WI38 (cell line): ENCODE measurements around the gene DND1.
"Not testable (repeated sequence)": the region's sequence is repeated elsewhere in the genome, so short reads cannot be mapped to it uniquely, and the experiment has no call there.

Experiments used
- H3K4me3 ChIP-seq: 2 replicates; pipeline ENCODE4 v1.5.1; 2011; ENCODE audit warnings: low read depth, mild to moderate bottlenecking, control low read depth, low read length
- TF ChIP-seq, protein P1 (sequence below): IDR thresholded peaks from 2 replicates; pipeline ENCODE4 v1.5.1; 2012; ENCODE audit warnings: low read depth, mild to moderate bottlenecking, control low read depth, low read length

The DND1 gene

DNA sequence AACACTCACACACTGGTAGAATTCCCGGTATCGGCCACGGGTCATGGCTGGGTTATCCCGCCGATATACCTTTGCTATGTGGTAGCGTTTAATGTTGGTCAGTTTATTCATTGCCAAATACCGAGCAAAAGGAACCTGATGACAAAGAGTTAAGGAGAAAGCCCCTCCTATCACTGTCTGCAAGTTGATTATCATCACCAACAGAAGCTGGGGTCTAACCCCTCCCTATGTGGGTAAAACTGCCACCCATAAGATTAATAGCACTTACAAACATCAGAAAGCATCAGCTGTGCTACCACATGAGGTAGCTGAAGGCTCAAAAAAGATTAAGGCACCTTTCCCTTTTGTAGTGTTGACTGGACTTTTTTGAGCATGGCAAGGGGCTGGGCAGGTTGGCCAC lies 5.6 kb upstream of the DND1 start:
- TF ChIP-seq, protein P1, sequence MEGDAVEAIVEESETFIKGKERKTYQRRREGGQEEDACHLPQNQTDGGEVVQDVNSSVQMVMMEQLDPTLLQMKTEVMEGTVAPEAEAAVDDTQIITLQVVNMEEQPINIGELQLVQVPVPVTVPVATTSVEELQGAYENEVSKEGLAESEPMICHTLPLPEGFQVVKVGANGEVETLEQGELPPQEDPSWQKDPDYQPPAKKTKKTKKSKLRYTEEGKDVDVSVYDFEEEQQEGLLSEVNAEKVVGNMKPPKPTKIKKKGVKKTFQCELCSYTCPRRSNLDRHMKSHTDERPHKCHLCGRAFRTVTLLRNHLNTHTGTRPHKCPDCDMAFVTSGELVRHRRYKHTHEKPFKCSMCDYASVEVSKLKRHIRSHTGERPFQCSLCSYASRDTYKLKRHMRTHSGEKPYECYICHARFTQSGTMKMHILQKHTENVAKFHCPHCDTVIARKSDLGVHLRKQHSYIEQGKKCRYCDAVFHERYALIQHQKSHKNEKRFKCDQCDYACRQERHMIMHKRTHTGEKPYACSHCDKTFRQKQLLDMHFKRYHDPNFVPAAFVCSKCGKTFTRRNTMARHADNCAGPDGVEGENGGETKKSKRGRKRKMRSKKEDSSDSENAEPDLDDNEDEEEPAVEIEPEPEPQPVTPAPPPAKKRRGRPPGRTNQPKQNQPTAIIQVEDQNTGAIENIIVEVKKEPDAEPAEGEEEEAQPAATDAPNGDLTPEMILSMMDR: no peak
- no peak overlapping the region for H3K4me3 ChIP-seq

DNA sequence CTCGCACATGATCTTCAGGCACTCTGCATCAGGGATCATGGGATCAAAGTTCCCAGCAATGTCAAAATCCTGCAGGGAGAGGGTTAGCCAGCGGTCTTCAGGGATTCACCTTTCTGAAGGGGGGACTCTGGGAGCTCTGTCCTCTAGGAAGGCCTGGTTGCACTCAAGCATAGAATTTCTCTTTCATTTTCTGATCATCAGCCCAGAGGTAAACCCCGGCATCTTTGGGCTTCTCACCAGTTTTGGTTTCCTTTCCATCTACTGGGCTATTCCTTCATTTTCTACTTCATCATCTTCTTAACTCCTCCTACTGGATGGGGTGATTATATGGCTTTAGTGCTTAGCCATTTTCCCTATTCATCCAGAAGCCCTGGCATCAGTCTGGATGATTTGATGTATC lies 4.6 kb upstream of the DND1 start:
- TF ChIP-seq, protein P1: no peak
- H3K4me3 ChIP-seq: no peak overlapping the region

DNA sequence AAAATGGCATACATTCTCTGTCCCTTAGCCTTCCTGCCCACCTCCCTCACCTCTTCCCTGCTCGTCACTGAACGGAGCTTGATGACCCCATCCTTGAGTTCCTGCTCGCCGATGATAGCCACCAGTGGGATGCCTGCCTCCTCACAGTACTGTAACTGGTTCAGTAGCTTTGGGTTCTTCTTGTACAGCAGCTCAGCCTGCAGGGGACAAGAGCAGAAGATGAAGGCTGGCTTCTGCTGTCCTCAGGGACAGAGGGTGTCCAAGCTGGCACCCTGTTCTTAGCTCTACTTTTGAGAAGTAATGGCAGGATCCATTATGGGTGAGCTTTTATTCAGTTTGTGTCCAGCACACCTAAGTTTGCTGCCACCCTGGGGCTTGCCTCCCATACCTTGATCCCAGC lies 1.3 kb upstream of the DND1 start:
- TF ChIP-seq, protein P1: no peak
- H3K4me3 ChIP-seq: no peak overlapping the region

DNA sequence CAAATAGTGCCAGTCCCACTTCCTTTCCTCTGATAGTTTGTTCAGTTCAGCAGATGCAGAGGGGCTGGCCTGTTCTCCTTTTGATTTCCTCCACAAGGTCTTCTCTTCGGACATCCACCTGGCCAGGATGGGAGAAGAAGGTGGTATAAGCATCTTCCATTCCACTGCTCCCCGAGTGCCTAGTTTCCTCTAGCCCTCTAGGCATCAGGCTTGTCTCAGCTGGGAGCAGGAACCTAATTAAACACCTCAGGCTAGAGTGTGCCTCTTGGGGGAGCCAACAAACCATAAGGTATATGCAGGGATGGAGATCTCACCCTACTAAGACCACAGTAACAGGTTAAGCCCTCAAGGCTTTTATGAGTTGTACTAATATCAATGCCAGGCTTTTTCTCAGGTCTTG lies 835 bp upstream of the DND1 start:
- TF ChIP-seq, protein P1: no peak
- H3K4me3 ChIP-seq: no peak overlapping the region

DNA sequence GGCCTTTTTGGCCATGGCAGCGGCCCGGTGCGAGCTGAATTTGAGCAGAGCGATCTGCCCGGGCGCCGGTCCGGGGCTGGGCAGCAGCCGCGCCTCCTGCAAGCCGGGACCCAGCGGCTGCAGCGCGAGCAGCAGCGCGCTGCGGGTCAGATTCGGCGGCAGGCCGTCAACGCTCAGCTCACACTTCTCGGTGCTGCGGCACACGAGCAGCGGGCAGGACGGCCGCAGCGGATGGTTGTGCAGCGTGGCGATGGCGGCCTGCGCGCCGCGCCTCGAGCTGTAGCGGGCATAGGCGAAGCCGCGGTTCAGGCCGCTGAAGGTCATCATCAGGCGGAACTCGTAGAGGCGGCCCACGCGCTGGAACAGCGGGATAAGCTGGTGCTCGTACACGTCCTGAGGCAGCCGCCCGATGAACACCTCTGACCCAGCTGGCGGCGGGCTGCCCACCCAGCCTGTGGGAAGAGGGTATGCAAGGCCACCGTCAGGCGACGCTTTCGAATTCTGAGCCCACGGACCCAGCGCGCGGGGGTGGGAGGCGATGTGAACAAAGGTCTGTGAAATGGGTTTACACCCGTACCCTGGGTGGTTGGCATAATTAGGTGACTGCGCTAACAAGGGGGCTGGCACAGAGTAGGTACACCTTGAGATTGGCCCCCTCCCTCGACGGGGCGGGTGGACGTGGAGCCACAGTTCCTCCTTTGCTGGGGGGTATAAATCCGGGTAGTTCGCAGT lies 755 bp downstream of the DND1 start:
- TF ChIP-seq, protein P1: no peak
- H3K4me3 ChIP-seq: no peak overlapping the region

DNA sequence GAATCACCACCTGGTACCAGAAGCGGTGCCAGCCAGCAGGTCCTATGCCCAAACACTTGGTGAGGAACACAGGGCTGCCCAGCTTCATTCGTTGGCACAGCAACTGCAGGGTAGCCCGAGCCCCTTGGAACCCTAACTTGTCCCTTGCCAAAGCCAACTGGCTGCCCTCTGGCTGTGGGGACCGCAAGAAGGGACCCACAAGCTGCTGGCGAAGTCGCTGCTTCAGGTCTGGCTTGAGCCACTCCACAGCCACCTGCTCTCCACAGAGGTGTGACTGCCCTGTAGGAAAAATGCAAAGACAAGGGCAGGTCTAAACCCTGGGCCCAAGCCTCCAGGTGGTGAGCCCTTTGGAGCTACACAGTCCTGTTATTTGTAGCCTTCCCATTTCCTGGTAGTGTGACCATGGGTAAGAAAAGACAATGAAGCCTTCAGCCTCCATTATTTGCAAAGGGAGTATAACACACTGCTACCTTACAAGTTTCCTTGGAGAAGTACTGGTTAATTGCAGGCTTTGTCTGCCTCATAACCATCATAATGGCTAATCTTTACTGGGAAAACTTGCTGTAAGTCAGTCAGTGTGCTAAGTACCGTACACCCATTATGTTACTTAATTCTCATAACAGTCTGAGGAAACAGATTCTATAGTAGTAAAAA lies 1.8 kb downstream of the DND1 start:
- TF ChIP-seq, protein P1: no peak
- no peak overlapping the region for H3K4me3 ChIP-seq

DNA sequence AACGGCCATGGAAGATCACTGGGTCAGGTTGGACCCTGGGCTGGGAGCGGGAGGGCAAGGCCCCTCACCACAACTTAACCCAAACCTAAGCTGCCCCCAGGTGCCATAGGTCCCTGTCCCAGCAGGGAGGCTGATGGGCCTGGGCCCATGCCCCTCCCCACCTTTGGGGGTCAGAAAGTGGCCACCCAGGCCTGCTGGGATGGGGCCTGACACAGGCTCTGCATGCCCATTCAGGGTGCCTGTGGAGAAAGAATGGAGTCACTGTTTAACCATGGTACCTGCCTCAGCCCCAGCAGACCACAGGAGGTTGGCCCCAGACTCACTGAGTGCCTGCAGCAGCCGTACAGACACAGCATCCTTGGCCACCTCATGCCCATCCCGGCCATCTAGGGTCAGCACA lies 2.3 kb downstream of the DND1 start:
- H3K4me3 ChIP-seq: not testable (repeated sequence)
